GM18909 (cell line): ENCODE results near the gene ZNRD2.
"Not testable (repeated sequence)": the region's sequence is repeated elsewhere in the genome, so short reads cannot be mapped to it uniquely, and the experiment has no call there.

Experiments used
- ATAC-seq: cut with Tn5 transposase; IDR thresholded peaks from one replicate; pipeline ENCODE4 v1.9.1; 2021; ENCODE audit warnings: mild to moderate bottlenecking; ENCODE audit not compliant: unreplicated experiment, poor library complexity

ZNRD2 gene

GRCh38 chr11:65569973-65570918 is at the start of gene ZNRD2:
TSS of gene ZNRD2 (plus strand) at chr11:65570477. CDS start at chr11:65570492, 15 bp downstream.
- peak; percentile 67 for ATAC-seq

GRCh38 chr11:65521777-65522521 is 48.3 kb upstream of the ZNRD2 start:
- not testable (repeated sequence) for ATAC-seq

GRCh38 chr11:65522718-65523630 is 47.3 kb upstream of the ZNRD2 start:
- not testable (repeated sequence) for ATAC-seq

- ATAC-seq: not testable (repeated sequence)
Measured at GRCh38 chr11:65523631-65523968, 46.7 kb upstream of the ZNRD2 start.

- no peak for ATAC-seq
Measured at GRCh38 chr11:65524014-65524740, 46.1 kb upstream of the ZNRD2 start.

GRCh38 chr11:65524741-65525545 is 45.3 kb upstream of the ZNRD2 start, which contains the start of gene SCYL1:
TSS of gene SCYL1 (plus strand) at chr11:65525083. CDS start at chr11:65525154, 71 bp downstream.
- ATAC-seq: peak; percentile 63

GRCh38 chr11:65525546-65526480 is 44.5 kb upstream of the ZNRD2 start:
- no peak for ATAC-seq

GRCh38 chr11:65526744-65527143 is 43.5 kb upstream of the ZNRD2 start:
- ATAC-seq: no peak

GRCh38 chr11:65528819-65529350 is 41.4 kb upstream of the ZNRD2 start:
- no peak for ATAC-seq

GRCh38 chr11:65529475-65530156 is 40.7 kb upstream of the ZNRD2 start:
- ATAC-seq: no peak

GRCh38 chr11:65530157-65530496 is 40.1 kb upstream of the ZNRD2 start:
- ATAC-seq: no peak

GRCh38 chr11:65532388-65533064 is 37.8 kb upstream of the ZNRD2 start:
- ATAC-seq: no peak

- ATAC-seq: no peak
Measured at GRCh38 chr11:65535102-65535501, 35.2 kb upstream of the ZNRD2 start.

GRCh38 chr11:65536412-65537295 is 33.6 kb upstream of the ZNRD2 start:
- ATAC-seq: no peak

- no peak for ATAC-seq
Measured at GRCh38 chr11:65537296-65537597, 33.0 kb upstream of the ZNRD2 start.
